Cardiac septum (tissue), 1 donor: ENCODE data around the gene WDSUB1. TPM values are rescaled to one million over a fixed set of nuclear protein-coding genes. Genes with fewer than 3 reads are reported as not detected.

Experiments
- DNase-seq: peaks from one replicate; pipeline ENCODE4 v3.0.0-alpha.2; 2020; ENCODE audit warnings: low spot score
- intact Hi-C: fragments of 100-400 bp; cut with DNase I; formaldehyde crosslinking; loops from one replicate; pipeline ENCODE4 v1.14.0; 2022
- total RNA-seq: library from RNA; stranded (reverse); fragmentation: NEBNext Ultra II Directional; extraction: Animal tissue kit (Norgen Biotek cat#: 25700); gene quantifications from one replicate; pipeline ENCODE4 v1.2.1, GENCODE V29; 2021
- donor health status: DM: no; HTN: no; CAD: no.

Gene WDSUB1
- total RNA-seq, 1 donor from 2014 or later = 8.6 TPM

DNA sequence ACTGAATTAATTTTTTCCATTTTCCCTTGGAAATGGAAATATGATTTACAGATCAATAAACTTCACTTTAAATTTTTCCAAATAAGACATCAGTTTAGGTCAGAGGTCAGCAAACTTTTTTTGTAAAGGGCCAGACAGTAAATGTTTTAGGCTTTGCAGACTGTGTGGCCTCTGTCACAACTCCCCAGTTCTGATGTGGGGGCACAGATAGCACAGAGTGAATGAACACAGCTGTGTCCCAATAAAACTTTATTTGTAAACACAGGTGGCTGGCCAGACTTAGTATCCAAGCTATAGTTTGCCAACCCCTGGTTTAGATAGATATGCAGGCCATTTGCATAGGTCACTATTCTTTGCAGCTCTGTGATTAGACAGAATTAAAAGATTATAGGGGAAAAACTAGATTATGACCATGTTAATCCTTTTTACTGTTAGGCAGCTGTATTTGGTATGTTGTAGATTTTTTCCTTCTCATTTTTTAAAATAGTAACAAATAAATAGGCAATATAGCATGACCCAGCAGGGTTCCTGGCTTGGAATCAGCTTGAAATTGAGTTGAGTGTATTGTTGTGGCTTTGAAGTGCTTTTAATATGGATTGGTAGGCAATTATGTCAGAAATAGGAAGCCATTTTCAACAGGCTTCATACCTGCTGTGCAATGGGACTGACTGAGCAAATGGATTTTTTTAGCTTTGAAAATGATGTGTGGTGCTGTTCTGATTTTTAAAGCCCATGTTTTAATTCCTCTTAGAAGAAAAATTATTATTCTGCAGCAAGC is 59.7 kb downstream of the WDSUB1 start:
- no peak for DNase-seq
- intact Hi-C loops = no loop called here

DNA sequence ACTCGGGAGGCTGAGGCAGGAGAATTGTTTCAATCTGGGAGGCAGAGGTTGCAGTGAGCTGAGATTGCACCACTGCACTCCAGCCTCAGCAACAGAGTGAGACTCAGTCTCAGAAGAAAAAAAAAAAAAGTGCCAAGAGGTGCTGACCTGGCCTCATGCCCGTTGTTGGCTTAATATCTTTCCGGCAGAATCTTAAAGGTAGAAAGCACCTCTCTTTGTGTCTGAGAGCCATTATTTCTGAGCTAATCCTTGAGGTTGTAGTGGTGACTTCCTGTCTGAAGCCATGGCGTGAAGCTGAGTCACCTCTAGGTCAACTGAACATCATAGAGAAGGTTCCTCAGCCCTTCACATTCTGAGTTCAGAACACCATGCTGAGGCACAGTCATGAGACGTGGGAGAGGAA is 60.4 kb downstream of the WDSUB1 start:
- intact Hi-C loops = no loop called here

DNA sequence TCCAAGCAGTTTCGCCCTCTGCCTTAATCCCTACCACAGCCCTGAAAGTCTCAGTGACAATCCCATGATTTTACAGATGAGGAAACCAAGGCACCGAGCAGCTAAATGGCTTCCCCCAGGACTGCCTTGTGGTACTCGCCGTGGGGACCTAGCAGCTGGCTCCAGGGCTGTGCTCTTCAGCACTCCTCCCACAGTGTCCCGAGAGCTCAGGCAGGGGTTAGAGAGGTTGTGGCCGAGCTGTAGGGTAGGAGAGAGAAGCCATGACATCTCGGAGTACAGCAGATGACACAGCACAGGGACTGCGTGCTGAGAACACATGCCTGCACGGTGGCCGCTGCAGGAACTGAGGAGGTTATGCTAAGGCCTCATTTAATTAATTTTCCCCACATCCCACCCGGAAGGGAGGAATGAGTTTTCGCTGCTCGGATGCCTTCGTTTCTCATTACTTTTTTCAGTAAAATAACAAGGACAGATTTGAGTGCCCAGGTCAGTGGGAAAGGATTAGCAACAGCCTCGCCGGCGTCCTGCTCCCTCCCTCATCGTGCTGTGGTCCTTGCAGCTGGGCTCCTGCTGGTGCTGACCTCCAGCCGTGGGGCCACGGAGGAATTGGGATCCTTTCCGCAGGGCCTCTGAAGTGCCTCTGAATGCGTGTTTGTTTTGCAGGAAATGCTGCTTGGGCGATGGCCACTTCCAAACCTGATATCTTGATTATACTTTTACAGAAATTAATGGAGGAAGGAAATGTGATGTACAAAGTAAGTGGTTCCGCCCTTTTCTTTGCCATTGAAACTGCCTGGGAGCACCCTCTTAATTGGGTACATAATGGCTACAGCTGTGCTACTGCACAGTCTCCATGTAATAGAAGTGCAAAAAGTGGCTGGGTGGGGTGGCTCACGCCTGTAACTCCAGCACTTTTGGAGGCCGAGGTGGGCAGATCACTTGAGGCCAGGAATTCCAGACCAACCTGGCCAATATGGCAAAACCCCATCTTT is 61.2 kb downstream of the WDSUB1 start:
- DNase-seq = no peak
- intact Hi-C loops = loop anchor here (2.0 kb wide), 1 partner anchor 37 kb away; no protein-coding TSS in a partner anchor

More for the DNA sequence above, 60.4 kb downstream of the WDSUB1 start:
- DNase-seq = no peak

DNA sequence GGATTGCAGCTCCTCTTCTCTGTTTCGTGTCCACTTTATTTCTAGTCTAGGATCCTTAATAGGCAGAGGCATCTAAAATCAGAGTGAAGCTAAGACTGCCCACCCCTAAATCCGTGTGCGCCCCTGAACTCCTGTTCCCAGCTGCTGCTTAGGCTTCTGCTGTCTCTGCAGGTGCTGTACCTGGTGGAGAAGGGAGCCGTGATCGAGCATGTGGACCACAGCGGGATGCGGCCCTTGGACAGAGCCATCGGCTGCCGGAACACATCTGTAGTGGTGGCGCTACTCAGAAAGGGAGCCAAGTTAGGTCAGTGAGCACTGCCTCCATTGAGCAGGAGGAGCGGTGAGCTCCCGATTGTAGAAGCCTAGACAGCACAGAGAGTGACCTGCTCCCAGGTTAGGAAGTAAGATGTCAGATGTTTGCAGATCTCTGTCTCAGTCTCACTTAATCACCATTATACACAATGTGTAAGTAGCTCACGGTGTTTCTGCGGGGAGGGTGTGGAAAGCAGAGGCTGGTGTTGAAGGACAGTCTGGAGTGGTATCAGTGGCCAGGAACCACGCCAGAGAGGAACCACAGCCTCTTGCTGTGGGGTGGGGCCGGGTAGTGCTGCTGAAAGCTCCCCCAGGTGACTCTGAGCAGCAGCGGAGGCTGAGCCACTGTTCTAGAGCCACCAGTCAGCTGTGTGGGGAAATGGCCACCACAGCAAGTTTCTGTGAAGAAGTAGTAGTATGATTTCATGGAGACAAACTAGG is 62.3 kb downstream of the WDSUB1 start:
- intact Hi-C loops = loop anchor here (2.0 kb wide), 1 partner anchor 35 kb away; no protein-coding TSS in a partner anchor
- no peak for DNase-seq

DNA sequence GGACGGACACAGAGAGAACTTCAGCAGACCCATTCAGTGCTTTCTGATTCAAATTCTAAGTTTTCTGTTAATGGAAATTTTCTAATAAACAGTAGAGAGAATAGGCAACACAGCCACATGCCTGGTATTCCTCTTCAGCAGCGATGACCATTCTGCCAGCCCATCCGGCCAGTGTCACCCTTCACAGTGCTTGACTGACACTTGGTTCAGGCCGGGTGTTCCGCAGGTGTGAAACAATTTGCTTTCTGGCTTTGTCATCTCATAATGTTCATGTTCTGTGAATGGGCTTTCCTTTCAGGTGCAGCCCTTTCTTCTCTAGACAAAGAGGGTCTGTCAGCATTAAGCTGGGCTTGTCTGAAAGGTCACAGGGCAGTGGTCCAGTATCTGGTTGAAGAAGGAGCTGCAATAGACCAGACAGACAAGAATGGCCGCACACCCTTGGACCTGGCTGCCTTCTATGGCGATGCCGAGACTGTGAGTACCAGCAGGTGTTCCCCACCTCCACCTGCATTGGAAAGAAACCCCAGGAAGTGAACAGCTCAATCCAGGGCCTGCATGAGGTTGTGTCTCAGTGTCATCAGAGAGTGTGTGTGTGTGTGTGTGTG is 67.0 kb downstream of the WDSUB1 start:
- no peak for DNase-seq
- intact Hi-C loops = no loop called here

DNA sequence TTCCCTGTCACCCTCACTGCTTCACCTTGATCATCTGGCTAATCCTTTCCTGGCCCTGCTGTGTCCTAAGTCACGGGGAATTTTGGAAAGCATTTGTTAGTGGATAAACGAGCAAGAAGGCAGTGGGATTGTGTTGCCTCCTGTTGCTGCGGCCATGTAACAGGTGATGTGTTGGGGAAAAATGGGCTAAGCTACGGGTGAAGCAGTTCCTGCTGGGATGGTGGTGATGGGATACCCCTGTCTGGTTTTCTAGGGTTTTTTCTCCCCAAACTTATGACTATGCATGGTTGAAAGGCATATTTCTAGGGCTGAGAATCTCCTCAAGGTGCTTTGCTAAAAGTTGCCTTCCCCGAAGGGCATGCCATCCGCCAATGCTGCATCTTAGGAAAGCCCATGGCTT is 68.1 kb downstream of the WDSUB1 start:
- DNase-seq = no peak
- intact Hi-C loops = no loop called here

DNA sequence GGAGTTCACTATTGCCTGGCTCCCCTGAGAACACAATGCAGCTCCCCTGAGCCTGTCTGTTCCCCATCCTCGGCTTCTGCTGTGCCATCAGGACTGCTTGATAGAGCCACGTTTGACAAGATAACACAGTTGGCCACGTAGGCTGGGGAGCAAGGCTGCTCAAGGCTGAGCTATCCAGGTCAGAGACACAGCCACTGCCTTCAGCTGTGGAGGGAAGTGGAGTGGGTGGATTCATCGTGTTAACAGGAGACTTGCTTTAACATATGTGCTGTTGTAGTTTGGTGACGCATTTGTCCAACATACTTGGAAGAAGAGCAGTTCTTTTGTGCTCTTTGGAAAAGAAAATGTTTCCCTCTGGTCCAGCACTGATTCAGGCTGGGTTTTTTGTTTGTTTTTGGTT is 68.8 kb downstream of the WDSUB1 start:
- DNase-seq = no peak
- intact Hi-C loops = no loop called here

DNA sequence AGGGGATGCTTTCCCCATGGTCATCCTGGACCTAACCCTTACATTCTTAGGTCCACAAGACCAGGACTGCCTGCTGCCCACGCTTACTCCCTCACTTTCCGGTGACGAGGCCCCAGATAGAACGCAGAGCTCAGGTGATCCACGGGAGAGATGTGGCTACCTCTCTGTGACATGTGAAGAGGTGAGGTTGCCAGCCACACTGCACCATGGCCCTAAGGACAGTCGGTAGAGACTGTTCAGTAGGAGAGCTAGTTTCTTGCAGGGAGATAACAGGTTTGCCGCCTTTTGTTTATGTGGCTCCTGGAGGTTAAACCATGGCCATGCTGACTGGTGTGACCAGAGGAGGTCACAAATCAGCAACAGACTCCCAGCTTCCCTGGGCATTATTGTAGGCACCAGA is 71.4 kb downstream of the WDSUB1 start:
- intact Hi-C loops = no loop called here
- no peak for DNase-seq

DNA sequence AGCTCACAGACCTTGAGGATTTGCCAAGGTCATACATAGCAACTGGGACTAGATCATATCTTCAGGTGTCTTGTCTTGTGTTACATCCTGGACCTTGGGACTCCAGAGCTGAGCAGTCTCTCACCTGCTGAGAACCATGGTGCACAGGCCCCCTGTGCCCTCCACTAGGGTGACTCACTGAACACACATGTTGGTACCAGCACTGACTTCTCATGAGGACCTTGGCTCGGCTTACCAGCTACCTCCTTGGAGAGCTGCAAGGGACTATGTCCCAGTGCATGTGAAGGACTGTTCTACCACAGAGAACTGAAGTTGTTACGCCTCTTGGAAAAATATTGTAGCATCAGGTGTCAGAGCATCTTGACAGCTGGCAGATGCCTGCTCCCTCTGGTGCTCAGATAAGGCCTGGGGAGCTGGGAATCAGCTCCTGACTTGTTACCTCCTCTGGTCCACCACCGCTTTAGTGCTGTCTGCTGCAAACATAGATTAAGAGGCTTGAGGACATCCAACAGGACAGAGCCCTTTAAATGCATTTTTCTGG is 72.1 kb downstream of the WDSUB1 start:
- no peak for DNase-seq
- intact Hi-C loops = no loop called here

DNA sequence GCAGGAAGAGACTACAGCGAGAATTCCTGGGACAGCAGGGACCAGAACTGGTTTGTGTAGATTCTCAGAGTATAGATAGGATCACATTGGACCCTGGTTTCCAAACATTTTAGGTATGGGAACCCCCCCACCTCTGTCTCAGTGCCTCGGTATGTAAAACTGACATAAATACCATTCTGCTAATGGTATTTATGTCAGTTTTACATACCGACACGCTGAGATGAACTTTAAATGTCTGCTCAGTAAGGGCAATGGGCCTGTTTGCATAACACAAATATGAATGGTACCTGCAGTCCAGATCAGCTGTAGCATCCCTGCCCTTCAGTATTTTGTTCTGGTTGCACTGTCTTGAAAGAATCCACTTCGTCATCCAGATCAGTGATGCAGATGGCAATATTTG is 73.2 kb downstream of the WDSUB1 start:
- intact Hi-C loops = no loop called here

DNA sequence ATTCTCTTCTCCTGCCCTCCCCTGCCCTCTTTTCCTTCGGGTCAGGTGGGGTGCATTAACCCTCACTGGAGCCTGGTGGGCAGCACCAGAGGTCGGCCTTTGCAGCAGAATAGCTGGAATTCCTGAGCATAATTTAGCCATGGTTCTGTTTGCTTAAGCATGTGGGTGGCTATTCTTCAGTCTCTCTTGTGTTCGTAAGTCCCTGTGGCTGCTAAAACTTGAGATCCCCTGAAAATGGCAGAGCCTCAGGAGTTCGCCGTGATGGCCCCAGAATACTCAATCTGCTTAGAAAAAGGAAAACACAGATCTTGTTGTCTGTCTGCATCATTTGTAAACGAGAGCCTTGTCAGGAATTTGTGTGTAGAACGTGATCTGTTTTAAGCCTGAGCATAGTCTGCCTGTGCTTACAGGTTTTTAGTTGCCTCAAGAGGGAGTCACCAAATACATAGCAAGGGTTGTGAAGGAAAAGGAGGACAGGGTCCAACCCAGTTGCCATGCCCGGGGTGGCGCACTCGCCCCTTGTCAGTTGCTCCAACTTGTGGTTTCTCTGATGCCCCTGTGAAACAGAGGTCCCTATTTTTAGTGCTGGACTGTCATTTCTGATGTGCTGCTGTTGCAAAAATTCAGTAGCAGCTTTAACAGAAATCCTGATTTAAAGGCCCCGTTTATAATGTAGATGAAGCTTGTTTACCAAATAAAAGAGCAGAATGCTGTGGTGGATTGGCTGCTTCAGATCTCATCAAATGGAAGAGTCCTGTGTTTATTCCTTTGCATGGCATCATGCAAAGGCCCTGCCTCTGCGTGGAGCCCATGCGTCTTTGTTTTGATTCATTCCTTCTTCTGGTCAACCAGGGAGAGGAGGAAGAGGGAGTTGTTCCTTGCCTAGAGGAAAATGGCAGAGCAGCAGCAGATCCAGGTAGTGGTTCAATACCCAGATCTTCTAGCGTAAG is 74.8 kb downstream of the WDSUB1 start:
- intact Hi-C loops = no loop called here
- DNase-seq = no peak

More for the DNA sequence above, 73.2 kb downstream of the WDSUB1 start:
- DNase-seq = no peak

DNA sequence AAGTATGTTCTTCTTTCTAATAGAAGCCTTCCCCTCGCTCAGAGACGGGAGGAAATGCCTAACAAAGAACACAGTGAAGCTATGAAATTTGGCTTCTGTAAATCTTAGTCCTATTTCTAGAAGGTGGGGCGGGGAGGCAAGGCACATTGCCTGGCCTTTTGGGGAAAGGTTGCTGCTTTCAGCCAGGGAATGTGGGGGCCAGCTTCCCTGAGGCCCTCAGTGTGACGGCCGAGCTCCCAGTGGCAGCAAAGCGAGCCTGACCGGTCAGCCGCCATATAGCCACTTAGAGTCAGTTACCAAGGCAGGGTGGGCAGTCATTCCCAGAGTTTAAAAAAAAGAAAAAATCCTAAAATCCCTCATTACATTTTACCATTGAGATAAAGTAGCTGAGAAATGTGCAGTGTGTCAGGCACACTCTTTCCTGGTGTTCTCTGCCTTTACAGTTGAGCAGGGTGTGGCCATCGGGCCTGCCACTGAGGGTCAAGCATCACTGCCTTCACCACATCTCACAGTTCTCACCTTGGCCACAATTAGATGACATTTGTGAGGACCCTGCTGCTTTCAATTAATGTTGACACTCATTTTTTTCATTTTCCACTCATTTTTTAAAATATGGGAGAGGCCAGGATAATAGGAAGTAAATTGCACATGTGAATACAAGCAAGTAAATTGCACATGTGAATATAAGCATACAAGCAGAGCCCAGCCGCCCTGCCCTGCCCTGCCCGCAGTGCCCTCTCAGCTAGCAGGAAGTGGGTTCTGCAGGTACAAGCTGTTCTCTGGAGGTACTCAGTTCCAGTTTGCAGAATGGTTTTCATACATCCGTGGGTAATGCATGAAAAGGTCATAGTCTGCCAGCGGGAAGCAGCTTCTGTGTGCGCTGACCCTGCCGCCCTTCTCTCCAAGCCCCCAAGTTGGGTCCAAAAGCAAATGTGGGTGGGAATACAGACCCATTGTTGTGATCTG is 76.9 kb downstream of the WDSUB1 start:
- intact Hi-C loops = no loop called here

DNA sequence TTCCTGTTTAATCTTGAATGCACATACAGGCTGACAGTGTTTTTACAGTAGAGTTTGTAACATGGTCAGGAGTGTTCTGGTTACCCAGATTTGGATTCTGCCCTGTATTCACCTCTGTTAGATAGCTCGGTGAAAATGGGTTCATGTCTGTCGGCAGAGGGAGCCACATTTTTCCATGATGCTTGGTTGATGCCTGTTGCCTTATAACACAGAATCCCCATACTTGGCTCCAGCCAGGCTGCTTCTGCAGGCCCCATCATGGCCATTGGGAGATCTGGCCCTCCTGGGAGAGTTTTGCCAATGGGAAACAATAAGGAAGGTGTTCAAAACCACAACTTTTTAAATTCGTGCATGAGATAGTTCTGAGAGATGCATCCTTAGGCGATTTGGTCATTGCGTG is 78.1 kb downstream of the WDSUB1 start:
- intact Hi-C loops = no loop called here
- no peak for DNase-seq

More for the DNA sequence above, 76.9 kb downstream of the WDSUB1 start:
- DNase-seq = no peak

DNA sequence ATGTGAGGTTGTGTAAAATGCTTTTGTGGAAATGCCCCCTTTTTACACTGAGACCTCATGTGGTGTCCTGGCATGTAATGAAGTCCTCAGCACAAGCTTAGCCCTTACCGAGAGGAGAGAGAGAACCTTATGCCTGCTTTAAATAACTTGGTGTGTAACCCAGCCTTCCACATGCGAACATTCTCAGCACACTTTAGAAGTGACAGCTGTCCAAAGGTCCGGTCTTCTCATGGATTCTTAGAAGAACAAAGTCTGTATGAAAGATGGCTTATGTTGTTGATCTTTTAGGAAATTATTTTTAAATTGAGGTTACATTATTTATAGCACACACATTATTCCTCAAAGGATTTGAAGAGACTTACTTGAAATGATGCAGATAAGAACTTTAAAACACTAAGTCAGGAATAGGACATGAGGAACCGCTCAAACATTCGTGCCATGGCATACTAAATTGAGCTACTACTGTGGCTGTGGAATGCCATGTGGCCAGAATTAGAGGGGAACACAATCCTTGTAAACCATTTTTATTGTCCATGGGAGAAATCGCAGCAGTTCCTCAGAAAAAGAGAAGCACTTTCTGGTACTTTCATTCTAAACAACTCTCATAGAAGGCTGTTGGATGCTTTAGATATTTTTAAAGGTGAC is 79.6 kb downstream of the WDSUB1 start:
- no peak for DNase-seq
- intact Hi-C loops = no loop called here

DNA sequence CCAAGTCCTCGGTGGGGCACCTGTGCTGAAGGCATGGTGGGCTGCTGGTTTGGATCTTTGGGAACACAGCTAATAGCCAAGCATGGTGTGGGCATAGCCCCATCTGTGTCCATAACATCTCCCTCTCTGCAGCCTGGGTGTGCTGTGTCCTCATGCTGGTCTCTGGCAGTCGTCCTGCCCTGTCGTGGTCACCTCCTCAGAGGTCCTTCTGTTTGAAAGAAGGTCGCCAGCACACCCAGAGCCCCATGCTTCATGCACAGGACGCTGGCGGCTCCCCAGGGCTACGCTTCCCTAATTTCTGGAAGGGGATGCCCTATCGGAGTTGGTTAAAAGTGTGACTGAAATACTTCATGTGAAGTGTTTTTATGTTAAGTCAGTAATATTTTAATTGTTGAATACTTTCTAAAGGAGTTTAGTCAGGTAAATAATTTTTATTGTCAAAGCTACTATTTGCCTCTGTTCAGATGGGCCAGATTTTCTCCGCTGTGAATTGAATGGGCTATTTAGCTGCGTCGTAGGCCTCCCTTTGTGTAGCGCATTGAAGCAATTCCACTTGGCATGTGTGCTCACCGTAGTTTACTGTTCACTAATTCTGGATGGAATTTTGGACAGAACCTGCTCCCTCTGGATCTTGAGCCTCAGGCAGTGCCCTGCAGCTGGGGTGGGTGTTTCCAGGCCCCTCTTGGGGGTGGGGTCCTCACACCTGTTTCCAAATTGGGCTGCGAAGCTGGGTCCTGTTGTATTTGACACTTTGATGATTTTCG is 81.9 kb downstream of the WDSUB1 start:
- DNase-seq = no peak
- intact Hi-C loops = no loop called here
